DMS79 treated with DMSO at 0.1 percent for 48 hours (cell line): ENCODE measurements around the gene TMEM121.
"Not testable (repeated sequence)": the region's sequence is repeated elsewhere in the genome, so short reads cannot be mapped to it uniquely, and the experiment has no call there.

Experiments used
- DNase-seq: peaks from one replicate; lab custom pipeline; 2025; lab: John Stamatoyannopoulos, UW

Gene TMEM121

GRCh38 chr14:105528586-105529318 is 2.4 kb downstream of the TMEM121 start:
- DNase-seq, result no peak

DNA sequence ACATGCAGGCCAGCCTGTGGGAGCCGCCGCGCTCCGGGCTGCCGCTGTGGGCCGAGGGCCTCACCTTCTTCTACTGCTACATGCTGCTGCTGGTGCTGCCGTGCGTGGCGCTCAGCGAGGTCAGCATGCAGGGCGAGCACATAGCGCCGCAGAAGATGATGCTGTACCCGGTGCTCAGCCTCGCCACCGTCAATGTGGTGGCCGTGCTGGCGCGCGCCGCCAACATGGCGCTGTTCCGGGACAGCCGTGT is 2.9 kb downstream of the TMEM121 start:
- no peak for DNase-seq

GRCh38 chr14:105529569-105530284 is 3.3 kb downstream of the TMEM121 start:
- DNase-seq, result no peak

DNA sequence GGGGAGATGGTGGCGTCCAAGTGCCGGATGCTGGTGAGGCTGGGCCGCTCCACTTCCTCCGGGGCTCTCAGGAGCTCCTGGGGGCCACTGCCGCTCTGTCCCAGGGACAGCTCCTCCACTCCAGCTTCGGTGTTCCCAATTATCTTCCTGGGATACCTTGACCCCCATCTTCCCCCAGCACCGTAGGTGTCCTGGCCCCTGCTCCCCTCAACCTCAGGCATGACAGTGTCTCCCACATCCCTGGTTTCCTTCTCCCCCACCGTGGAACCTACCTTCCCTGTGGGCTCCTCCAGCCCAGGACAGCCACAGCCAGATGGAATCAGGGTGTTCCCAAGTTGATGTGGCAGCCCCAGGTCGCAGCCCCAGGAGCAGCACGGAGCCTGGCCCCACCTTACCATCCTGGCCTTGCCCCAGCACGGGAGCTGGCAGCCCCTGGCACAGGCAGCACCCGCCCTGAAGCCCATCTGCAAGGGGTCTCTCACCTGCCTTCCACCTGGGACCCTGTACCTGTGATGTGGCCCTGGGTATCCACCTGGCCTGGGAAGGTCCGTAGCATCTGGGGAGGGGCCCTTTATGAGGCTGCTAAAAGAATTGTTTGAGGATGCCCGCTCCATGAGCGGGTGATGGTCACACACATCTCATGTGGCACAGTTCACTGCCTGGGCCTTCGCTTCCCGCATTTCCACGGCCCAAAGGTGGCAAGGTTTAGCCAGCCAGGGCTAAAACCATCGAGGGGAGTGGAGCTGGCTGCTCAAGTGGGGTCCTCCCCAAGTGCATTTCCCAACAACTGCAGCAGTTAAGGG is 4.1 kb downstream of the TMEM121 start:
- DNase-seq, result no peak

GRCh38 chr14:105531088-105531893 is 4.9 kb downstream of the TMEM121 start:
- DNase-seq, result no peak

DNA sequence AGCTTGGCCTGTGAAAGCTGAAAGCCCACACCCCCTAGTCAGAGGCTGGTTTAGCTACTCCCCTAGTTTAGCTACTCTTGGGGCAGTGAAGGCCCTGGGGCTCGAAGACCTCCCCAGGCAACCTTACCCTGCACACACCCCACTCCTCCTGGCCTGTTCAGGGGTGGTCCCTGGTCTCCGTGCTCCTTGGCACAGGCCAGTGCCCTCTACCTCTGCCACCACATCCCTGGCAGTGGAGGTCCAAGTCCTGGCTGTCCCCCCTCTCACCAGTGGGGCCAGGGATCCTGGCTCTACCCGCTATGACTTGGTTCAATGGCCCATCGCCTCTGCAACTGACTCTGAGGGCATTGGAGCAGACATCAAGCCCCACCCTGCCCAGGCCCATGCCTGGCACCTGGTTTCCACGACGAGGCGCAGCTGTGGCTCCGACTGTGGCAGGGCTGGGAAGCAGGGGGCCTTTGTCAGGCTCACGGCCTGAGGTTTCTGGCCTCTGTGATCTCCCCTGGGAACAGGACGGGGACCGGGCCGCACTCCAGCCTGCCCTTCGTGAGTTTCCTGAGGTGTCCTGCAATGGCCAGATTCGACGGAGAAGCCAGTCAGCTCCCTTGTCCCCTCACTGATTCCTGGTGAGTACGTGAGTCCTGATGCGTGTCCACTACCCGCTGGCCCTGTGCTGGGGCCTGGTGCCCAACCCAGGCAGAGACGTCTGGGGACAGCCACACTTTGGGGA is 5.7 kb downstream of the TMEM121 start:
- no peak for DNase-seq

- no peak for DNase-seq
These were observed 6.4 kb downstream of the TMEM121 start for GRCh38 chr14:105532735-105533141.

GRCh38 chr14:105533391-105533790 is 7.0 kb downstream of the TMEM121 start:
- DNase-seq, result no peak

DNA sequence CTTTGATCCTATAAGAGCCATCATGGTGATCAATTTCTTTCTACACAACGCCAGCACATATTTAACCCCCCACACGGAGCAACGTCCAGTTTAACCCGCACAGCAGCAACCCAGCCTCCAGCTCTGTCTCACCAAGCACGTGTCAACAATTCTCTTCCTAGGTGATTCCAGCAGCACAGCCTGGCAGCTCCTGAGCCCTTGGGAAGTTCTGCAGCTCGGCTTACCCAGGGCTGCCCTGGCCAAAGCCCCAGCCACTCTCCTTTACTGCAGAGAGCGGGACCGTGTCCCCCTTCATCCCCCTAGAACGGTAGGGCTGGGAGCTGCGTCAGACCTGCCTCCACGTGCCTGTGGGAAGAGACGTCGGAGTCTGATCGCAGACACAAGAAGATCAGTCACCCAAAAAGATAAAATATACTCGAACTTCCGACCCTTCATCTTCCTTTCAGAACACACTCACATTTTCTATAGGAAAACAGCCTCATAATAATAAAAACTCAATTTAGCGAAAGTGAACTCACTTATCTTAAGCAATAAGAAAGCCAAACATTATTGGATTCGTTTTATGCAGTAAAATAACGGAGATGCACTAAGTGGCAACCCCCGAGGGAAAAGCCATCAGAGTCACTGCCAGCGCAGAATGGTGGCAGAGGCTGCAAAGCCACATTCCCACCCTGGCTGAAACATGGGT is 7.6 kb downstream of the TMEM121 start:
- DNase-seq, result no peak

DNA sequence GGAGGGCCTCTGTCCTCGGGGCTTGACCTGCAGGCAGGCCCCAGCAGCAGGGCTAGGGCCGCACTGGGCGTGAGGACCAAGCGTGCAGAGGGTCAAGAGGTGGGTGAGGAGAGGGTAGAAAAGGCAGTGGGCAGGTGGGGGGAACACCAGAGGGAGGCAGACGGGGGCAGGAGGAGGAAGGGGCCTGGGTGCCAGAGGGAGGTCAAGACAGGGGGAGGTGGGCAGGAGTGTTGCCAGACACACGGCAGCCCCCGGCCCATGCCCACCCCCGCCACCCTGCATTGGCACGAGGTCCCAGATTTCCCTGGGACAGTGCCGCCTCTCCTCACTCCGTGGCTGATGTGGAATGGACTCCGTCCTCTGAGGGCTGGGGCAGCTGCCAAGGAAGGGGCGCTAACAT is 8.2 kb downstream of the TMEM121 start:
- DNase-seq, result no peak

DNA sequence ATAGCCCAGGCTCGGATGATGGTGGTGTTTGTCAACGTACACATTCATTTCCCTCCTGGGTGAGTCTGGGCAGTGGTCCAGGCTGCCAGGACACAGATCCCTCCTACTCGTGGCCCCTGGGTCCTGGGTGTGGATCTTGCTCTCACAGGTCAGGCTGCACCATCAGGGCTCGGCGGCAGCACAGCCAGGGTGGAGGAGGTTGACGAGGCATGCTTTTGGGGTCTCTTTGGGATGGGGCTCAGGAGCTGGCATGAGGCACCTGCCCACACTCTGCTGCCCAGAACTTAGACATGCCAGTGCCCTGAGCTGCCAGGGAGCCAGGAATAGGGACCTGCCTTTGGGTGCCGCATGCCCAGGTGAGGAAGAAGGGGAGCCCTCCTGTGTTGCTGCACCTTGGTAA is 9.7 kb downstream of the TMEM121 start:
- DNase-seq, result no peak

DNA sequence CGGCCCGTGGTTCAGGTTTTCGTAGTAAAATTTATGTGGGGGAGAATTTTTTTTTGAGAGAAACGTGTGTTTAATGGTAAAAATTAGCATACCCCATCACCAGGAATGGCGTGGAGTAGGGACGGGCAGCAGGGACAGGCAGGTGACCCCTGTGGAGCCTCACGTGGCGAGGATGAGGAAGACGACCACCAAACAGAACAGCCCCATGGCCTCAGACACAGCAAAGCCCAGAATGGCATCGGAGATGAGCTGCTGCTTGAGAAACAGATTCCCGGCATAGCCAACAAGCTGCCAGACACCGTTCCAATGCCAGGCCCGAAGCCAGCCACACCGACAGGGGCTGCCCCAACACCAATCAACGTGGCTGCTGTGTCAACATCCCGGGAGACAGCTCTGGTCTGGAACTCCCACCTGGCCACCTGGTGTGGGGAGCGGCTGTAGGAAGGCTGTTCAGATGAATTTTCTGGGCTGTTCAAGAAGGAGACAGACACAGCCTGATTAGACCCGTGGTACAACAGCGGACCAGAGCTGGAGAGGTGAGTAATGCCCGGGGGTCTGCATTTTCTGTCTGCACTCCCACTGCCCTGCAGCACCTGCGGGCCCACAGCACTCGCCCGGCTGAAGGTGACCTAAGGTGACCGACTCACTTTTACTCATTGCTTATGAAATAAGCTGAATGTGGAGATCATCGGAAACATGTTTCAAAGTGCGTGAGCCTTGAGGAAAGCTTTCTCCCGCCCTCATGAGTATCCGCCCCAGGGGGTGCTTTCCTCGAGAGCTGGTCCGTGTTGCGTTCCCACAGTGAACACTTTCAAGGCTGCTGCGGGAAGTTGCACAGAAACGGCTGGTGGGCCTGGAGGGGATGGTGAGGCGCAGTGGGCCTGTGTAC is 10.6 kb downstream of the TMEM121 start:
- DNase-seq, result no peak

DNA sequence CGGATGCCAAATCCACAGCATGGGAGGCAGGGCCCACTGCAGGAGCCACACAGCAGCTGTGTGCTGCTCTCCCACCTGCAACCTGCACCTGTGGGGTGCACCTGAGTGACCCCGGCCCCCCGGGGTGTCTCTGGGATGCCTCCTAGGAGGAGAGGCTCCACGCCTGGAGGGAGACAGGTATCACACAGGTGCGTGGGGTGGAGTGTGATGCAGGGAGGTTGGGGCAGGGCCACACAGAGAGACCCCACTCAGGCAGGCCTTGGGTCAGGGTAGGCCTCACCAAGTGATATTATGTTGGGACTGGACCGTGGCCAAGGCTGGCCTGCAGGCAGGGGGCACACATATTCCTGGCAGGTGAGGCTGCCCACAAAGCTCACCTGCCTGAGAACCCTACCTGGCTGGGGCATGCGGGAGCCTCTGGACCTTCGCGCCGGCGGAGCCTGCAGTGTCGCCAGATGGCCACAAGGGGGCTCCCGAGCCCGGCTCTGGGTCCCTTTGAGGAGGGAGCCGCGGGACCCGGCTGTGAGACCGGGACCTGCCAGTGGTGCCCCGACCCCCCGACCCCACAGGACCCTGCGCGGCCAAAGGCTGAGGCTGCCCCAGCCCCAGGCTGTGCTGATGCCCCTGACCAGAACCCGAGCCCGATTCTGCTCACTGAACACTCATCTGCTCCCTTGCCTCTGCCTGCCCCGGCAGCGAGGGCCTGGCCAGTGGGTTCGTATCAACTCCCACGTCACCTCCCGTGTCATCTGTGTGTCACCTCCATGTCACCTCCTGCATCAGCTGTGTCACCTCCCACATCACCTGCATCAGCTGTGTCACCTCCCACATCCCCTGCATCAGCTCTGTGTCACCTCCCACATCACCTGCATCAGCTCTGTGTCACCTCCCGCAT is 11.4 kb downstream of the TMEM121 start:
- peak; percentile 61 for DNase-seq

DNA sequence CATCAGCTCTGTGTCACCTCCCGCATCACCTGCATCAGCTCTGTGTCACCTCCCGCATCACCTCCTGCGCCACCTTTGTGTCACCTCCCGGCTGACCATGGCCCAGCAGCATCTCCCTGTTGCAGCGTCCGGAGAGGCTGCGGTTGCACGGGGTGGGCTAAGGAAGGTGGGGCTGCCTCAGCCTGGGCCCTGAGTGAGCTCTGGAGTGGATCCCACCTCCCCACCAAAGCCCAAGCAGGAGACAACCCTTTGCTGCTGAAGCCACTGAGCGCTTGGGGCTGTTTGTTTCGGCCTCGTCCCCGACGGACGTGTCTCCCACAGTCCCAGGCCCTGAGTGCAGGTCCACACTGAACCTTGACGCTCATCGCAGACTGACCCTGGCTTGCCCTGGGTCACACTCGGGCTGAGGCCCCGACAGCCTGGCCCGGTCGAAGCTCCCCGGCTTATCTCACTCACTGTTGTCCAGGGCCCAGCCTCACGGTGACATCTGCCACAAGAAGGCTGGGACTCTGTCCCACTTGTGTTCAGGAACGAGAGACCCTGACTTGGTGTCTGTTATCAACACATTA is 12.2 kb downstream of the TMEM121 start:
- no peak for DNase-seq

- no peak for DNase-seq
These were observed 14.4 kb downstream of the TMEM121 start for GRCh38 chr14:105540811-105541210.

DNA sequence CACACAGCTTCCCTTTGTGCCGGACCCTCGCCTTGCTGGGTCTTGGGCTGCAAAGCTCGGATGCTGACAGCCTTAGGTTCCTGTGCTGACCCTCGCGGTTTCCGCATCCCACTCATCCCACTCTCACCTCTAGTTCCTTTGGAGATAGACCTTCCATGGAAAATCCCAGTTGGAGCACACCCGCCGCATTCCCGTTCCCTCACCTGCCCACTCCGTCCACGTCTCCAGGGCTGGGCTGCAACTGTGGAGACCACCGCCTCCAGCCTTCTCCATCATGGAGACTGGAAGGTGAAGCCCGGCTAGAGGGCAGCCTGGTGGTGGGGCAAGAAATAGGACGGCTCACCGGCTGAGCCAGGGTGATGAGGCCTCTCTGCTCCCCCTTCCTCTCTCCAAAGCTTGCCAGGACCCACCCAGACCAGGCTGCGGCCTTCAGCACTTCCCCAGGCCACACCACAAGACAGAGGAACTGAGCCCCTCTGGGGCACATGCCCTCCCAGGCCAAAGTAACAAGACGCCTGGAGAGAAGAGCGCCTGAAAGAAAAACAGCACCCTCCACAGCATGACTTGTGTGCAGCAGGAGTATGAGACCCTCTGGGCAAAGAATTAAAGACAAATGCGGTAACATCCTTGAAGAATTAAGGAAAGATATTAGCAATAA is 15.0 kb downstream of the TMEM121 start:
- DNase-seq, result no peak

DNA sequence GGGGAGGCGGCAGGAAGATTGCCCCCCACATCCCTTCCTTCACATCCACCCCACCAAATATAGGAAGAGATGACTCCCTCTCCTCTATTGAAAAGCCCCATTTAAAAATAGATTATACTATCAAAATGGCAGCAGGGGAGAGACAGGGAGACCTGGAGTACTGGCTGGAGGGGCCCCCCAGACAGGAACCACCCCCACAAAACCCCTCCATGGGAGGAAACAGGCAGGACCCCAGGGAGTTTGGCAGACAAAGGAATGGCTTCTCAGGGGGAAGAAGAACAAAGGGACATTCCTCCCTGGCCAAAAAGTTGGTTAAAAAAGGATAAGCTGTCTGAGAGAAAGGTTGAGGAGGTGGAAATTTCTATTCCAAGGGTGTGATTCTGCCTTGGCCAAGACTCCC is 19.3 kb downstream of the TMEM121 start:
- DNase-seq, result not testable (repeated sequence)

- not testable (repeated sequence) for DNase-seq
These were observed 20.0 kb downstream of the TMEM121 start for GRCh38 chr14:105546410-105546809.
